ENCODE data around the gene SMIM14.
"Not testable (repeated sequence)": the region's sequence is repeated elsewhere in the genome, so short reads cannot be mapped to it uniquely, and the experiment has no call there.

DNA sequence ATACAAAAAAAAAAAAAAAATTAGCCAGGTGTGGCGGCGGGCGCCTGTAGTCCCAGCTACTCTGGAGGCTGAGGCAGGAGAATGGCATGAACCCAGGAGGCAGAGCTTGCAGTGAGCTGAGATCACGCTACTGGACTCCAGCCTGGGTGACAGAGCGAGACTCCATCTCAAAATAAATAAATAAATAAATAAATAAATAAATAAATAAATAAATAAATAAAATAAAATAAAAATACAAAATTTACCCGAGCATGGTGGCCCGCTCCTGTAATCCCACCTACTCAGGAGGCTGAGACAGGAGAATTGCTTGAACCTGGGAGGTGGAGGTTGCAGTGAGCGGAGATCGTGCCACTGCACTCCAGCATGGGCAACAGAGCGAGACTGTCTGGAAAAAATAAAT is 37.0 kb upstream of the SMIM14 start:
- TF ChIP-seq POLR2AphosphoS5 (IDR thresholded peaks at IDR 0.05; ENCODE audit: control insufficient read depth, insufficient read depth, low read depth, low read length); NR2C2 (CRISPR knock-in tag; IDR thresholded peaks at IDR 0.05); NR2C2 (tag; IDR thresholded peaks at IDR 0.05); CBX2 (IDR thresholded peaks at IDR 0.05; ENCODE audit: insufficient read depth, low read length, poor library complexity, severe bottlenecking); POLR2AphosphoS2 (IDR thresholded peaks at IDR 0.05; ENCODE audit: low read length); FOXJ2 (tag; IDR thresholded peaks at IDR 0.05): not testable (repeated sequence)
- TF ChIP-seq, protein P1, sequence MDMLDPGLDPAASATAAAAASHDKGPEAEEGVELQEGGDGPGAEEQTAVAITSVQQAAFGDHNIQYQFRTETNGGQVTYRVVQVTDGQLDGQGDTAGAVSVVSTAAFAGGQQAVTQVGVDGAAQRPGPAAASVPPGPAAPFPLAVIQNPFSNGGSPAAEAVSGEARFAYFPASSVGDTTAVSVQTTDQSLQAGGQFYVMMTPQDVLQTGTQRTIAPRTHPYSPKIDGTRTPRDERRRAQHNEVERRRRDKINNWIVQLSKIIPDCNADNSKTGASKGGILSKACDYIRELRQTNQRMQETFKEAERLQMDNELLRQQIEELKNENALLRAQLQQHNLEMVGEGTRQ (CRISPR knock-in tag; IDR thresholded peaks at IDR 0.05), result not testable (repeated sequence)

Data from K562 (cell line).